22Rv1 (cell line): ENCODE data around the gene C1orf159.
"Not testable (repeated sequence)": the region's sequence is repeated elsewhere in the genome, so short reads cannot be mapped to it uniquely, and the experiment has no call there.

ENCODE experiments used
- H3K27ac ChIP-seq: fragments of 450-650 bp; 2 replicates; pipeline ENCODE4 v1.5.1; 2017
- ZFX ChIP-seq: fragments of 450-650 bp; IDR thresholded peaks from 2 replicates; pipeline ENCODE4 v1.6.1; 2017; ENCODE audit warnings: antibody characterized with exemption, borderline replicate concordance
- TF ChIP-seq, protein P1 (sequence below): fragments of 450-650 bp; IDR thresholded peaks from 2 replicates; pipeline ENCODE4 v1.5.1; 2017; ENCODE audit warnings: mild to moderate bottlenecking

C1orf159 gene

GRCh38 chr1:1146596-1146995 lies 30.7 kb upstream of the C1orf159 start:
- H3K27ac ChIP-seq = no peak overlapping the region
- TF ChIP-seq, protein P1, sequence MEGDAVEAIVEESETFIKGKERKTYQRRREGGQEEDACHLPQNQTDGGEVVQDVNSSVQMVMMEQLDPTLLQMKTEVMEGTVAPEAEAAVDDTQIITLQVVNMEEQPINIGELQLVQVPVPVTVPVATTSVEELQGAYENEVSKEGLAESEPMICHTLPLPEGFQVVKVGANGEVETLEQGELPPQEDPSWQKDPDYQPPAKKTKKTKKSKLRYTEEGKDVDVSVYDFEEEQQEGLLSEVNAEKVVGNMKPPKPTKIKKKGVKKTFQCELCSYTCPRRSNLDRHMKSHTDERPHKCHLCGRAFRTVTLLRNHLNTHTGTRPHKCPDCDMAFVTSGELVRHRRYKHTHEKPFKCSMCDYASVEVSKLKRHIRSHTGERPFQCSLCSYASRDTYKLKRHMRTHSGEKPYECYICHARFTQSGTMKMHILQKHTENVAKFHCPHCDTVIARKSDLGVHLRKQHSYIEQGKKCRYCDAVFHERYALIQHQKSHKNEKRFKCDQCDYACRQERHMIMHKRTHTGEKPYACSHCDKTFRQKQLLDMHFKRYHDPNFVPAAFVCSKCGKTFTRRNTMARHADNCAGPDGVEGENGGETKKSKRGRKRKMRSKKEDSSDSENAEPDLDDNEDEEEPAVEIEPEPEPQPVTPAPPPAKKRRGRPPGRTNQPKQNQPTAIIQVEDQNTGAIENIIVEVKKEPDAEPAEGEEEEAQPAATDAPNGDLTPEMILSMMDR = no peak
- TF ChIP-seq ZFX = no peak

GRCh38 chr1:1146026-1146425 lies 30.1 kb upstream of the C1orf159 start:
- H3K27ac ChIP-seq = no peak overlapping the region
- TF ChIP-seq ZFX = no peak
- TF ChIP-seq, protein P1 = no peak

GRCh38 chr1:1145547-1145914 lies 29.6 kb upstream of the C1orf159 start:
- H3K27ac ChIP-seq = no peak overlapping the region
- no peak for TF ChIP-seq ZFX
- TF ChIP-seq, protein P1 = no peak

DNA sequence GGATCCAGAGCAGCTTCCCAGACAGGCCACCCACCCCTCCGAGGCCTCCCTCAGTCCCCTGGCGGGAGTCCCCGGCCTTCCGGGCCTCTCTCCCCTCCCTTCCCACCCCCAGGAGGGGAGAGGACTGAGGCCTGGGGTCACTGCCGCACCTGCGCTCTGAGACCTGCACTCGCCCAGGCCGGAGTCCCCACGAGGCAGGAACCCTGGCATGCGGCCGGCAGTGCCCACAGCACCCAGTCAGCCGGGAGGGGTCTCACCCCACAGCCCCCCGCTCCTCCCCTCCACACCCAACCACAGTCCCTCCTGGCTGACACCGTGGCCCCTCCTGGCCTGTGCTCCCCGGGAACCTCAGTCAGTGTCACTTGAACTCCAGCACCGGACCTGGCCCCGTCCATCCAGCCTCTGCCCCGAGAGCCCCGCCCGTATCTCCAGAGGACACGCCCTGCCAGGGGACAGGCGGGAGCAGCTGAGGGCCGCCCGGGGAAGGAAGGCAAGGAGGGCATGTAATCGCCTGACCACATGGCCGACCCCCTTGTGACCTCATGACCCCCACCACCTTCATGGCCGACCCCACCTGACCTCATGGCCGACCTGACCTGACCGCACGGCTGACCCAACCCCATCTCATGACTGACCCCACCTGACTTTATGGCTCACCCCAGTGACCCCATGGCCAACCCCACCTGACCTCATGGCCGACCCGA lies 29.1 kb upstream of the C1orf159 start:
- no peak for TF ChIP-seq ZFX
- TF ChIP-seq, protein P1 = no peak
- no peak overlapping the region for H3K27ac ChIP-seq

DNA sequence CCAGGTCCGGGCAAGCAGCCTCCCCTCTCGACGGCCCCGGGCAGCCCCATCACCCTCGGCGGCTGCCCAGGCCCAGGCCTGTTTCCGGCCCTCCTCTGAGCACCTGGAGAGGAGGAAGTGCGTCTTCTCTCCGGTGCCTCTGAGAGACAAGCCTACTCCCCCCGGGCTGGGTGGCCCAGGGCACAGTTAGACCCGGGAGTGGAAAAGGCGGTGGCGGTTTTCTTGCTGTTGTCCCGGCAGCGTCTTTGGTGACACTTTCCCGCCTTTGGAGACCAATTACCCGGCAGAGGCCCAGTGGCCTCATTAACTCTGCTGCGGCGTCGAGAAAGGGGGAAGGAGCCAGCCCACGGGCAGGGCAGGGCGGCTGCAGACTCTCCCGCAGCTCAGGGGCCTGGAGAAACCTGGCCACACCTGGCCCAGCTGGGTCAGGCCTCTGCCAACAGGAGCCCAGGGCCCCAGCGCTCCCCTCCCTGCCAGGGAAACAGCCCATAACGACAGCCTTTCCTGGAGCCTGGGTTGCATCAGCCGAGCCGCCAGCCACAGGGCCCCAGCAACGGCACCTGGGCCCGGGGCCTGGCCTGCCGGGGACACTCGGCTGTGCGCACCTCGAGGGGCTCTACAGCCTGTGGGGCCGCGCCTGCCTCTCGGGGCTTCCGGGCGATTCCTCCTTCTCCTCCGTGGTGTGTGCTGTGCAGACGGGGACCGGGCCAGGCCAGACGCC lies 28.4 kb upstream of the C1orf159 start:
- H3K27ac ChIP-seq = no peak overlapping the region

DNA sequence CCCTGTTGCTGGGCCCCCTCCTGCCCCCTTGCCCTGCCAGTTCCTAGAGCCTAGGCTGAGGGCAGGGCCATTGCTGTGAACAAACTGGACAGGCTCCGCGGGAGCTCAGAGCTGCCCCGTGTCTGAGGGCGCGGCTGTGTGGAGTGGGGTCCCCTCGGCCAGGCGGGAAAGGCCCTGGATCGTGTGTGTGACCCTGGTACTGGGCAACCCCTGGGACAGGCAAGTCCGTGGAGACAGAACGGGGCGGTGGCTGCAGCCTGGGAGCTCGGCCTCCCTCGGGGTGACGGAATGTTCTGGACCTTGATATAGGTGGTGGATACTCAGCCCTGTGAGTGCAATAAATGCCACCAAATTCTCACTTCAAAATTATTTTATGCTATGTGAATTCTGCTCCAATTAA lies 27.7 kb upstream of the C1orf159 start:
- H3K27ac ChIP-seq = no peak overlapping the region
- TF ChIP-seq, protein P1 = no peak
- TF ChIP-seq ZFX = no peak

More for the DNA sequence above, 28.4 kb upstream of the C1orf159 start:
- TF ChIP-seq ZFX = no peak
- TF ChIP-seq, protein P1 = no peak

DNA sequence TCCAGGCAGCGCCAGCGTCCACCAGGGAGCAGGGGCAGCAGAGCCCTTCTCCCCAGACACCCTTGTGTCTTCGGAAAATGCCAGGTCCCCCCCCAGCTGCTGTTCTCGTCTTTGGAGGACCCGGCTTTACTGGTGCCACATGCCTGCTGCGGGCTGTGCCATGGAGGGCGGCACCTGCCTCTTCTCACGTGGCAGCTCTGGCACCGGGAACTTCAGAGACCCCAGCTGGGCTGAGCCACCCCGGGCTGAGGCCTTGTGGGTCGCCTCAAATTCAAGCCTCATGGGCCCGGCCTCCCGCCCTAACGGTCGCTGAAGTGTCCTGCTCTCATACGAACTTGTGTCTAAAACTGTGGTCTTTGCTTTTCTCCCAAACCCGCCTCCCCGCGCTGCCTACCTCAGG lies 27.0 kb upstream of the C1orf159 start:
- no peak overlapping the region for H3K27ac ChIP-seq
- TF ChIP-seq ZFX = no peak
- TF ChIP-seq, protein P1 = no peak

DNA sequence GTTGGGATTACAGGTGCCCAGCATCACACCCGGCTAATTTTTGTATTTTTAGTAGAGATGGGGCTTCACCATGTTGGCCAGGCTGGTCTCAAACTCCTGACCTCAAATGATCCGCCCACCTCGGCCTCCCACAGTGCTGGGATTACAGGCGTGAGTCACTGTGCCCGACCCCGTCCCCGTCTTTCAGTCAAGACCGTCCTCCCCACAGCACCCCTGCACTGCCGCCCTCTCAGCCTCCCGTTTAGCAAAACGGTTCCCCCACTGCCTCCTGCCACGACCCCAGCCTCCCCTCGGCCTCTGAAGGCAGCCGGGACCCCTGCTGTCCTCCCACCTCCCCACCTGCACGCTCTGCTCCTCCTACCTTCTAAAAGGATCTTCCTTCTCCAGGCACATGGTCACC lies 26.5 kb upstream of the C1orf159 start:
- not testable (repeated sequence) for H3K27ac ChIP-seq
